Cardiac fibroblast (primary cell): ENCODE data around the gene RSU1.
A peak's percentile ranks its signal among the peaks of the same experiment; 100 is the strongest.

Source experiments
- DNase-seq, 2 donors: peaks; one replicate each; pipeline versions ENCODE4 v3.0.0 to v3.0.0-alpha.2; 2010; ENCODE audit warnings: low read depth in 2 of 2
- H3K4me3 ChIP-seq, 2 donors: replicated peaks in 1 of 2; 1 replicate in 1 of 2; 2 replicates in 1 of 2; pipeline ENCODE4 v1.5.1; 2011; ENCODE audit warnings: low read depth in 2 of 2, low read length in 2 of 2, mild to moderate bottlenecking in 2 of 2, moderate library complexity in 1 of 2
- TF ChIP-seq, protein P1 (sequence below): IDR thresholded peaks from one replicate; pipeline ENCODE4 v1.5.1; 2011; ENCODE audit warnings: low read depth, mild to moderate bottlenecking, low read length, inconsistent platforms

The RSU1 gene

DNA sequence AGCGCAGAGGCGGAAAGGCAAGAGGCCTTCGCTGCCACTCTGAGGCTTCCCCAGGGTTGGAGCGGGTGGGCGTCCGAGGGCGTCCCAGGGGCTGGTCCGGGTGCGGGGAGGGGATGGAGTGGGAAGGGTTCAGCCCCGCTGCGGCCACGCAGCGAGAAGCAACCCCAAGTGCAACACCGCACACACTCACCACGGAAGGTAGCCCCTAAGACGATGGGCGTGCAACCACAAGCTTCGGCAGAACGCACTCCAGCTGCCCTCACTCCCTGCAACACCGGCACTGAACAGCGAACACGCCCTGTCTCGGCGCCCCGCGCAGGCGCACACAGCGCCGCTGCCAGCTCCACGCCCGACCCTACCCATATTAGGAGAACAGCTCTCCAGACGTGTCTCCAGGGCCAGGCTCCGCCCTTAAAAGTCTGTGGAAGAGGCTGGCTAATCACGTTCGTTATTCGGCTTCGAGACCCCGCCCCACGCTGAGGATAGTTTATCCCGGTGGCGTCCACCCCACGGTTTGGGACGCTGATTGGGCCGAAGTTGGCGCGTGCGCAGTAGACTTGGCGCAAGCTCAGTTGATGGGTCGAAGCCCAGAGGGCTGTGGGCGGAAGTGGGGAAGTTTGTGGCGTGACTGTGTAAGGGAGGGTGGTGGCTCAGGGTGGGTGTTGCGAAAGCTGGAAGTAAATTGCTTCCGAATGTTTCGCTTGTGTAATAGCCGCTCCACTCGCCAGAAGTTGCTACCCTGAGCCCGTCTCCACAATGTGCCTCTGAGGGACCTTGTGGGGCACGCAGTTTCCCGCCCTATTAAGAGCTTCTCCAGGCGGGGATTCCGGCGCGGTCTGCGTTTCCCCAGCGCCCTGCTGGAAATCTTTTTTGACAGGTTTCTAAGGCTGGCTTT lies at the start of gene RSU1:
Gene RSU1 (minus strand): TSS at position 300 of the 895 bp plus-strand sequence. CDS start 343 bp downstream, outside the sequence.
- DNase-seq = peak; percentile 100
- H3K4me3 ChIP-seq = peak within 1 kb of the TSS; percentile 86 to 89
- TF ChIP-seq, protein P1, sequence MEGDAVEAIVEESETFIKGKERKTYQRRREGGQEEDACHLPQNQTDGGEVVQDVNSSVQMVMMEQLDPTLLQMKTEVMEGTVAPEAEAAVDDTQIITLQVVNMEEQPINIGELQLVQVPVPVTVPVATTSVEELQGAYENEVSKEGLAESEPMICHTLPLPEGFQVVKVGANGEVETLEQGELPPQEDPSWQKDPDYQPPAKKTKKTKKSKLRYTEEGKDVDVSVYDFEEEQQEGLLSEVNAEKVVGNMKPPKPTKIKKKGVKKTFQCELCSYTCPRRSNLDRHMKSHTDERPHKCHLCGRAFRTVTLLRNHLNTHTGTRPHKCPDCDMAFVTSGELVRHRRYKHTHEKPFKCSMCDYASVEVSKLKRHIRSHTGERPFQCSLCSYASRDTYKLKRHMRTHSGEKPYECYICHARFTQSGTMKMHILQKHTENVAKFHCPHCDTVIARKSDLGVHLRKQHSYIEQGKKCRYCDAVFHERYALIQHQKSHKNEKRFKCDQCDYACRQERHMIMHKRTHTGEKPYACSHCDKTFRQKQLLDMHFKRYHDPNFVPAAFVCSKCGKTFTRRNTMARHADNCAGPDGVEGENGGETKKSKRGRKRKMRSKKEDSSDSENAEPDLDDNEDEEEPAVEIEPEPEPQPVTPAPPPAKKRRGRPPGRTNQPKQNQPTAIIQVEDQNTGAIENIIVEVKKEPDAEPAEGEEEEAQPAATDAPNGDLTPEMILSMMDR = no peak

DNA sequence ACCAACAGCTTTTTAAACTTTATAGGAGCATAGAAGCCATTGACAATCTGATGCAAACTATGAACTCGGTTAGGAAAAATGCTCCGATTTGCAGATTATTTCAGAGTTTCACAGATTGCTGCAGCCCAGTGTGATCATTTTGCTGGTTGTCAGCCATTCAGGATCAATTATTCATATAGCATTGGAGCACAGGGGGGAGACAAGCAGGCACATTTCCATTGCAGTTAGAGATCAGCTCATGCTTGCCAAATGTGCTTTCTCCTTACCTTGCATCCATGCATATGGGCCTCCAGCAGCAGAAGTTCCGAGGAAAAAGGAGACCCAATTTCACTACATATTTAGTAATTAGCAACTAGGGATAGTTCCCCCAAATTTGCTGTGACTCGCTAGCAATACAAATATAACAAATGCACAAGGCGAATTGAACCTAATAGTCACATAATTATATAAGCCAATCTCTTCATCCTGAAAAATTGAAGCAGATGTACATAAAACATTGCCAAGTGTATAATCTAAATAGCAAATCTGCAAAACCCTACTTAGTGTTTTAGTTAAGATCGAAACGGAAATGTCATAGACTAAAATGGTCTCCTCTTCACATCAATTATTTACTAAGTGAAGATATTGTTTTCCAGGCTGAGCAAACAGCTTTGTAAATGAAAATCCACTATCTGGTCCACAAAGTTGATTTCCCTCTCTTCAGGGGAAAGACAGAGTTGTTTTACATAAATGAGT lies 49.5 kb upstream of the RSU1 start:
- H3K4me3 ChIP-seq = no peak overlapping the region
- TF ChIP-seq, protein P1 = no peak
- DNase-seq = no peak

DNA sequence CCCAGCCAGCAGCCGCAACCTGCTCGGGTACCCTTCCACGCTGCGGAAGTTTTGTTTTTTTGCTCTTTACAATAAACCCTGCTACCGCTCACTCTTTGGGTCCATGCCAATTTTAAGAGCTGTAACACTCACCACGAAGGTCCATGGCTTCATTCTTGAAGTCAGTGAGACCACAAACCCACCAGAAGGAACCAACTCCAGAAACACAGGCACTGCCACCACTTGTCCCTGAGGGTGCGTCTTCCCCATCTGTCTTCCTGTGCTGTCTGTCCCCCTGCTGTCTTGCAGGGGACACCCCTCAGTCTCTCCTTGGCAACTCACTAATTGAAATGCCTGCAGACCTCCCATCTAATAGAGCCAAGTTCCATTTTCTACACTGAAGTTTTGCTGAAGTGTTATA lies 48.5 kb upstream of the RSU1 start:
- no peak for DNase-seq
- TF ChIP-seq, protein P1 = no peak
- no peak overlapping the region for H3K4me3 ChIP-seq

DNA sequence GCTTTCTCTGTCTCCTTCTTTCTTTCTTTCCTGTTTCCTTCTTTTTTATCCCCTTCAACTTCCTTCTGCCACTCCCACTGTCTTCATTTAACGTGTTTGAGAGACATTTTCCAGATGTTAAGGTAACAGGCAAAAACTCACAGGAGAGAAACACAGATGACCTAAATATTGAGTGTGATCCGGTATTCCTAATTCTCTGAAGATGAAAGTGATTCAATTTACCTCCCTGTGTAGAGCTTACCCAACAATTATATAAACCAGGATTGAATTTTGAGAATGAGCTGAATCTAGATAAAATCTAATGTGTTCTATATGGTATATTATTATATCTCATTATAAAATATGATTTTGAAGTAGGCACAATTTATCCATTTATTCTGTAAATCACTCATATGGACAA lies 46.5 kb upstream of the RSU1 start:
- DNase-seq = no peak
- TF ChIP-seq, protein P1 = no peak
- no peak overlapping the region for H3K4me3 ChIP-seq

DNA sequence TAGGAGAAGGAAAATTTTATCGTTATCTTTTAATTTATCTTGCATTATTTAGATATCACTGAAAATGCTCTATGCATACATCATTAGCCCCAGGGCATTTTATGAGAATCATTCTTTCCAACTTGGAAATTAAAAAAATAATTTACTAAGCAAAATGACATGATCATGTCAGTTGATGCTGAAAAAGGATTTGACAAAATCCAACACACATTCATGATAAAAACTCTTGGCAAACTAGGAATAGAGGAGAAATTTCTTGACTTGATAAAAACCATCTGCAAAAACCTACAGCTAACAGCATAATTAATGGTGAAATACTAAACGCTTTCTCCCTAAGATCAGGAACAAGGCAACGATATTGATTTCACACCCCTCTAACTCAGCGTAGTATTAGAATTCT lies 40.2 kb upstream of the RSU1 start:
- TF ChIP-seq, protein P1 = no peak
- no peak overlapping the region for H3K4me3 ChIP-seq

DNA sequence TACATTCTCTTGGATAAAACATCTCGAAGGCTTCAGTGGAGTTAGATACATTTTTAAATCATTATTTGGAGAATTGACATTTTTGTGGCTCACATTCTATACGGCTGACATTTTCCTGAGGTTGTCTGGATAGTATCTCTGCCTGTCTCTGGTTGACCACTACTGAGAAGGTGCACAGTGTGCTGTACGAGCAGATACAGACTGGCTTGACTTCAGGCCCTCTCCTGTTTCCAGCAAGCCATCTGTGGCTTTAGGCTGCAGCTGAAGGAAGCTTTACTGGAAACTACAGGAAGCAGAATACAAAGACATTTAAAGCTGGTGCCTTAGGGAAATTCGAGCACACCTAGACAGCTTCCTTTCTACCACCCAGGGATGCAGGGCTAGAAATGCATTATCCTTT lies 39.3 kb upstream of the RSU1 start:
- DNase-seq = peak; percentile 9 to 64
- TF ChIP-seq, protein P1 = no peak
- no peak overlapping the region for H3K4me3 ChIP-seq

More for the DNA sequence above, 40.2 kb upstream of the RSU1 start:
- no peak for DNase-seq
